ENCODE results near the gene PLD3. TPM values are rescaled to one million over a fixed set of nuclear protein-coding genes. Genes with fewer than 3 reads are reported as not detected.

PLD3 gene
- total RNA-seq: 80.5 and 169 TPM in 2 replicates

GRCh38 chr19:40348125-40348913 is at the start of gene PLD3, which contains the start of gene C19orf47:
TSS of gene PLD3 (plus strand) at chr19:40348695. CDS start at chr19:40366484, 17,789 bp downstream.
TSS of gene C19orf47 (minus strand) at chr19:40348397. CDS start at chr19:40341857, 6,540 bp downstream.

GRCh38 chr19:40390084-40390742 is 41.7 kb downstream of the PLD3 start, which contains the start of gene HIPK4:
TSS of gene HIPK4 (minus strand) at chr19:40390181. CDS start at chr19:40389902, 279 bp downstream.

GRCh38 chr19:40413291-40413845 is 64.9 kb downstream of the PLD3 start, which contains the start of gene PRX:
TSS of gene PRX (minus strand) at chr19:40413378. CDS start at chr19:40407932, 5,446 bp downstream.

GRCh38 chr19:40425450-40426287 is 77.2 kb downstream of the PLD3 start, which contains the start of gene SERTAD1:
TSS of gene SERTAD1 (minus strand) at chr19:40425992. CDS start at chr19:40423546, 2,446 bp downstream.

Other genes with a start within 250 kb of the PLD3 start
- gene MAP3K10, start 157.3 kb upstream of the PLD3 start, total RNA-seq: 5.0 and 9.8 TPM in 2 replicates
- not detected in 2 replicates for gene TTC9B, start 130.3 kb upstream of the PLD3 start, total RNA-seq
- 0.16 TPM in 1 of 2 replicates, not detected in the other for gene CCNP, start 122.0 kb upstream of the PLD3 start, total RNA-seq
- 20.2 and 44.6 TPM in 2 replicates for gene AKT2, start 63.4 kb upstream of the PLD3 start, total RNA-seq
- gene C19orf47, start 298 bp upstream of the PLD3 start, total RNA-seq: 5.2 and 7.0 TPM in 2 replicates
- gene HIPK4, start 41.5 kb downstream of the PLD3 start, total RNA-seq: 0.06 TPM in 1 of 2 replicates, not detected in the other
- 0.97 and 1.1 TPM in 2 replicates for gene PRX, start 64.7 kb downstream of the PLD3 start, total RNA-seq
- 21.0 and 21.7 TPM in 2 replicates for gene SERTAD1, start 77.3 kb downstream of the PLD3 start, total RNA-seq
- gene SERTAD3, start 95.6 kb downstream of the PLD3 start, total RNA-seq: 18.8 and 19.4 TPM in 2 replicates
- gene BLVRB, start 117.0 kb downstream of the PLD3 start, total RNA-seq: 53.3 and 67.3 TPM in 2 replicates
- 0.06 TPM in 1 of 2 replicates, not detected in the other for gene SPTBN4, start 118.3 kb downstream of the PLD3 start, total RNA-seq
- gene SHKBP1, start 228.2 kb downstream of the PLD3 start, total RNA-seq: 30.4 and 41.8 TPM in 2 replicates

Measured in bladder microvascular endothelial cell (primary cell).